MCF 10A (cell line): ENCODE results near the gene RASIP1. TPM values are rescaled to one million over a fixed set of nuclear protein-coding genes. Genes with fewer than 3 reads are reported as not detected.

Experiments used
- BruUV-seq: library from RNA; stranded (reverse); fragments of 400-500 nt; replicated peaks from 2 replicates; lab custom pipeline; 2021; lab: Mats Ljungman, UMichigan
- CTCF ChIA-PET: fragments of 300-600 bp; sonication (Branson Sonifier 250); formaldehyde crosslinking; extraction: SDS; loops from one replicate; lab custom pipeline; 2021; ENCODE audit warnings: antibody characterized with exemption, inconsistent platforms; lab: Yijun Ruan, JAX
- POLR2A ChIA-PET: fragments of 300-600, 350-650 bp; sonication (Branson Sonifier 250); formaldehyde crosslinking; extraction: SDS; loops from one replicate; lab custom pipeline; 2020; ENCODE audit warnings: antibody characterized with exemption, inconsistent platforms; lab: Yijun Ruan, JAX
- DNase-seq: peaks from one replicate; pipeline ENCODE4 v3.0.0-alpha.2; 2018; ENCODE audit not compliant: unreplicated experiment
- H3K27ac Mint-ChIP-seq: one replicate; pipeline ENCODE4 v1.8.0; 2022; ENCODE audit warnings: mild to moderate bottlenecking, low read depth, mixed read lengths; ENCODE audit not compliant: unreplicated experiment
- H3K27me3 Mint-ChIP-seq: one replicate; pipeline ENCODE4 v1.8.0; 2022; ENCODE audit warnings: mixed read lengths; ENCODE audit not compliant: insufficient read depth, unreplicated experiment
- H3K36me3 Mint-ChIP-seq: one replicate; pipeline ENCODE4 v1.8.0; 2022; ENCODE audit warnings: mild to moderate bottlenecking, moderate library complexity, mixed read lengths; ENCODE audit not compliant: insufficient read depth, unreplicated experiment
- H3K4me1 Mint-ChIP-seq: one replicate; pipeline ENCODE4 v1.8.0; 2022; ENCODE audit warnings: mixed read lengths; ENCODE audit not compliant: insufficient read depth, unreplicated experiment
- H3K4me3 Mint-ChIP-seq: one replicate; pipeline ENCODE4 v1.8.0; 2022; ENCODE audit warnings: mild to moderate bottlenecking, moderate library complexity, mixed read lengths; ENCODE audit not compliant: unreplicated experiment
- H3K9me3 Mint-ChIP-seq: one replicate; pipeline ENCODE4 v1.8.0; 2022; ENCODE audit warnings: mixed read lengths; ENCODE audit not compliant: unreplicated experiment
- intact Hi-C: fragments of 100-400 bp; cut with micrococcal nuclease; formaldehyde crosslinking; loops from 2 replicates; pipeline ENCODE4 v1.14.1; 2022
- total RNA-seq: library from RNA; stranded (reverse); gene quantifications from 2 replicates; pipeline ENCODE4 v1.2.3, GENCODE V29; 2022
- TF ChIP-seq, protein P1 (sequence below): fragments of 200-600 bp; IDR thresholded peaks from one replicate; pipeline ENCODE4 v1.8.0; 2022; ENCODE audit warnings: antibody characterized with exemption, mild to moderate bottlenecking; ENCODE audit not compliant: unreplicated experiment

RASIP1 gene
- total RNA-seq, 1 experiment from 2014 or later = 1.9 TPM

DNA sequence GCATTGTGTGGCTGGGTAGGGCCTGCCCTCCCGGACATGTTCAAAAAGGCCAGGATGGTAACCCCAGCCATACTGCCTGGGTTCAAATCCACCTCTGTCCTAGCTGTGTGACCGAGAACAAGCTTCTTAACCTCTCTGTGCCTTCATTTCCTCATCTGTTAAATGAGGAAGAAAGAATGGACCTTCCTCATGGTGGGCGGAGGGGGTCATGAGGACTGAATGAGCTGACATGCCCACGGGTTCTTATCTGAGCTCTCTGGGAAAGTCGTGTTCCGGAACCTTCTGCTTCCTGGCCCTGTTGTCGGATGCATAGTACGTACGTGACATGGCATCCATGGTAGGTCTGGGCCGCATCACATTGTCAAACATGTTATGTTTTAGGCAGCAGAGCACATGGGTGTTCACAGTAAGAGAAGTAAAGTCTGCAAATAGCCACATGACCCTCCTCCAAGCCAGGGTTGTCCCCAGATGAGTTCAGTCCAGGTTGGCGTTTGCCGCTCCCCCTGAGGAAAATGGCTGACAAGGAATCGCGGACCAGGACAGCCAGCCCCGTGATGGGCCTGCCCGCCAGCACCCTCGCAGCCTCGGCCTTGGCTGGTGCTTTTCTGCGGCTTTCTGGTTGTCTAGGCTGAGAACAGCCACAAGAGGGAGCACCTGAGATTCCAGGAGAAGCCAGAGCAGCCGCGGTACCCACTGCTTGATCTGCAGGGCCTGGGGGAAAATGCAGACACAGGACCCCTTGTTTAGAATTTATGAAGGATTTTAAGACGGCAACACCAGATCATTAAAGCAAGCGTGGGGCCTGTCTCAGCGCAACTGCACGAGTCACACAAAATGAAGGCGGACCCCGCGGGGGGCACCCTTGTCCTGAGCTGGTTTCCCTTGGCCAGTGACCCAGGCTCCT, 65.2 kb downstream of the RASIP1 start:
- intact Hi-C loops = loop anchor here (1.0 to 5.0 kb wide), 3 partner anchors 29 to 64 kb away; partner anchors contain the start of gene CA11
- peak overlapping the region; percentile 23 for H3K4me3 Mint-ChIP-seq
- BruUV-seq = no TSS peak
- peaks cover 5% of the 10 kb centered on the region for H3K4me1 Mint-ChIP-seq
- TF ChIP-seq, protein P1, sequence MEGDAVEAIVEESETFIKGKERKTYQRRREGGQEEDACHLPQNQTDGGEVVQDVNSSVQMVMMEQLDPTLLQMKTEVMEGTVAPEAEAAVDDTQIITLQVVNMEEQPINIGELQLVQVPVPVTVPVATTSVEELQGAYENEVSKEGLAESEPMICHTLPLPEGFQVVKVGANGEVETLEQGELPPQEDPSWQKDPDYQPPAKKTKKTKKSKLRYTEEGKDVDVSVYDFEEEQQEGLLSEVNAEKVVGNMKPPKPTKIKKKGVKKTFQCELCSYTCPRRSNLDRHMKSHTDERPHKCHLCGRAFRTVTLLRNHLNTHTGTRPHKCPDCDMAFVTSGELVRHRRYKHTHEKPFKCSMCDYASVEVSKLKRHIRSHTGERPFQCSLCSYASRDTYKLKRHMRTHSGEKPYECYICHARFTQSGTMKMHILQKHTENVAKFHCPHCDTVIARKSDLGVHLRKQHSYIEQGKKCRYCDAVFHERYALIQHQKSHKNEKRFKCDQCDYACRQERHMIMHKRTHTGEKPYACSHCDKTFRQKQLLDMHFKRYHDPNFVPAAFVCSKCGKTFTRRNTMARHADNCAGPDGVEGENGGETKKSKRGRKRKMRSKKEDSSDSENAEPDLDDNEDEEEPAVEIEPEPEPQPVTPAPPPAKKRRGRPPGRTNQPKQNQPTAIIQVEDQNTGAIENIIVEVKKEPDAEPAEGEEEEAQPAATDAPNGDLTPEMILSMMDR = peak; percentile 70
- peaks cover 6% of the 10 kb centered on the region for H3K36me3 Mint-ChIP-seq
- CTCF ChIA-PET = interaction anchor here (0.5 to 2.4 kb wide), 30 partner anchors 9 to 1640 kb away, joined by 3 to 12 read pairs (median 4); partner anchors contain the start of genes CA11 and FUT2
- POLR2A ChIA-PET = interaction anchor here (0.9 to 1.0 kb wide), 3 partner anchors 18 to 39 kb away, joined by 3 to 4 read pairs (median 3); no protein-coding TSS in a partner anchor
- no peaks in the 10 kb centered on the region for H3K27me3 Mint-ChIP-seq
- peaks cover under 1% of the 10 kb centered on the region for H3K9me3 Mint-ChIP-seq
- H3K27ac Mint-ChIP-seq = no peak overlapping the region
- DNase-seq = peak; percentile 86

DNA sequence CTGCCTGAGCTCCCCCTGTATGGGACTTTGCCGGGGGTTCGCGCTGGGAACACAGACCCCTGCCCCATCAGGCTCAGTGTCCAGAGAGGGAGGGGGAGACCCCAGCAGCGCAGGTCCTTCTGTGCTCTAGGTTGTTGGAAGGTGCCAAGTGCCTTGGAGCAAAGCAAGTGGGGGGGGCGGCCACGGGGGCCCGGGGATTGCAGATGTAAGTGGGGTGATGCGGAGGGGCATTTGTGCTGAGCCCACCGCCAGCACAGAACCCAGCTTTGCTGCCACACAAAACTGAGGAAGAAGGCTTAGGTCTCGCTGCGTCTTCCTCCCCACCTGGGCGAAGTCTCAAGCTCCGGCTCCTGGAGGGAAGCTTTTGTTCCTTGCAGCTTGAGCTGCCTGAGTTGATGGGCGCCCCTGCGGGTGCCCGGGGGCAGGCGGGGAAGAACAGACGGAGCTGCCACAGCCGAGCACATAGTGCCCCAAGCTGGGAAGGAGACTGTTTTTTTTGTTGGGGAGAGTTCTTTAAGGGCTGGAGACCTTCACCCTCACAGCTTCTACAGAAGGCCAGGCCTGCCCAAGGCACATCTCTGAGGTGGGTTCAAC, 66.1 kb downstream of the RASIP1 start:
- DNase-seq = no peak
- no peak overlapping the region for H3K27ac Mint-ChIP-seq
- CTCF ChIA-PET = interaction anchor here (0.6 to 2.4 kb wide), 18 partner anchors 8 to 337 kb away, joined by 3 to 12 read pairs (median 4); partner anchors contain the start of genes CA11 and FUT2
- no TSS peak for BruUV-seq
- intact Hi-C loops = no loop called here
- no peak overlapping the region for H3K4me3 Mint-ChIP-seq
- H3K27me3 Mint-ChIP-seq = no peaks in the 10 kb centered on the region
- TF ChIP-seq, protein P1 = no peak
- peaks cover 5% of the 10 kb centered on the region for H3K4me1 Mint-ChIP-seq
- POLR2A ChIA-PET = interaction anchor here (0.7 to 1.0 kb wide), 5 partner anchors 17 to 168 kb away, joined by 3 to 4 read pairs (median 3); no protein-coding TSS in a partner anchor
- H3K9me3 Mint-ChIP-seq = peaks cover 9% of the 10 kb centered on the region
- H3K36me3 Mint-ChIP-seq = peaks cover 6% of the 10 kb centered on the region

DNA sequence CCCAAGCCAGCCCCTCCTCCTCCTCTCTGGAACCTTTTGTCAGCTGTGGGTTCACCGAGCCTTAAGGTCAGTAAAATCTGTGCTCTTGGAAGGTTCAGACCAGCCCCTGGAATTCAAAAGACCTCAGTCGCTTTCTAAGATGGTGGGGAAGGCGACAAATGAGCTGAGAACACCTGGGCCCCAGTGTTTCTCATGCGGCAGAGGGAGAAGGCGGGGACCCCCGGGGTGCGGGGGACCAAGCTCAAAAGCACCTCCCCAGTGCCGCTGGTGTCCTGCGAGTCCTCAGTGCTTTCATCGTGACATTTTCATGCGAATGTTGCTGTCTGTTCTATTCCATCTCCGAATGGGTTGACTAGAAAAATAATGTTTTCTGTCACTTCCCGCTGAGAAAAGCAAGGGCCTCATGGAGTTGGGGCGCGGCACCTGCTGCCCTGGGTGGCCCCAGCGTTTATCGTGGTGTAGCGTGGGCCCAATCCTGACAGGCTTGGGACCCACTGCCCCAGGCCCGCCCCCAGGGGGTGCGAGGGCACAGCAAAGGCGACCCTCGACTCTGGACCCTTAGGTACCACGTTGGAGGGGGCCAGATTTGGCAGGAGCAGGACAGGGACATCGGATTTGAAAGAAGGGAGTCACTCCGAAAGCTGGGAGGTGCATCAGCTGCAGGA, 66.8 kb downstream of the RASIP1 start:
- POLR2A ChIA-PET = interaction anchor here (0.9 to 1.0 kb wide), 2 partner anchors 41 to 169 kb away, joined by 3 to 4 read pairs; no protein-coding TSS in a partner anchor
- Mint-ChIP-seq H3K27me3 (no peaks in the 10 kb centered on the region), H3K27ac (no peak overlapping the region), H3K4me1 (peaks cover 5% of the 10 kb centered on the region), H3K4me3 (no peak overlapping the region), H3K36me3 (peaks cover 6% of the 10 kb centered on the region), H3K9me3 (peaks cover 17% of the 10 kb centered on the region)
- no peak for DNase-seq
- intact Hi-C loops = no loop called here
- CTCF ChIA-PET = interaction anchor here (0.7 to 1.0 kb wide), 2 partner anchors 66 to 169 kb away, joined by 3 read pairs; no protein-coding TSS in a partner anchor
- TF ChIP-seq, protein P1 = no peak
- no TSS peak for BruUV-seq
